Coronary artery (tissue), 2 donors: ENCODE results near the gene ELF5.

ENCODE experiments used
- DNase-seq: peaks from one replicate; pipeline ENCODE4 v3.0.0-alpha.2; 2017; ENCODE audit warnings: low spot score
- H3K27ac ChIP-seq, 2 donors: fragments of 200-600 bp; sonication (generic); one replicate each; pipeline ENCODE4 v1.5.1; 2016 to 2019
- H3K4me3 ChIP-seq: fragments of 200-600 bp; sonication (generic); 2 replicates; pipeline ENCODE4 v1.5.1; 2016; ENCODE audit warnings: mild to moderate bottlenecking, moderate library complexity
- TF ChIP-seq, protein P1 (sequence below): fragments of 200-600 bp; sonication (generic); IDR thresholded peaks from one replicate; pipeline ENCODE4 v1.5.1; 2019; ENCODE audit warnings: antibody characterized with exemption

Gene ELF5

DNA sequence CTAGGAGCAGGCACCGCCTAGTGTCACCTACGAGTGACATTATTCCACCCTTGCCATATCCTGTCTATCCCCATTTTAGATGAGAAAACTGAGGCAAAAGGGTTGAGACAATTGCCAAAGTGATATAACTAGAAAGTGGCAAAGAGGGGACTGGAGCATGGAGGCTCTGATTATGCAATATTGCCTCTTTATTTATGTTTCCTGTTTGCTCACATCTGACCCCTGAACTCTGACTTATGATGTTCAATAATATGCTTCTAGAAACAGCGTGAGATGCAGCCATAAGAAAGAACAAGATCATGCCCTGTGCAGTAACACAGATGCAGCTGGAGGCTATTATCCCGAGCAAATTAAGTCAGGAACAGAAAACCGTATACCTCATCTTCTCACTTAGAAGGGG is 7.7 kb downstream of the ELF5 start:
- H3K4me3 ChIP-seq: no peak overlapping the region
- TF ChIP-seq, protein P1, sequence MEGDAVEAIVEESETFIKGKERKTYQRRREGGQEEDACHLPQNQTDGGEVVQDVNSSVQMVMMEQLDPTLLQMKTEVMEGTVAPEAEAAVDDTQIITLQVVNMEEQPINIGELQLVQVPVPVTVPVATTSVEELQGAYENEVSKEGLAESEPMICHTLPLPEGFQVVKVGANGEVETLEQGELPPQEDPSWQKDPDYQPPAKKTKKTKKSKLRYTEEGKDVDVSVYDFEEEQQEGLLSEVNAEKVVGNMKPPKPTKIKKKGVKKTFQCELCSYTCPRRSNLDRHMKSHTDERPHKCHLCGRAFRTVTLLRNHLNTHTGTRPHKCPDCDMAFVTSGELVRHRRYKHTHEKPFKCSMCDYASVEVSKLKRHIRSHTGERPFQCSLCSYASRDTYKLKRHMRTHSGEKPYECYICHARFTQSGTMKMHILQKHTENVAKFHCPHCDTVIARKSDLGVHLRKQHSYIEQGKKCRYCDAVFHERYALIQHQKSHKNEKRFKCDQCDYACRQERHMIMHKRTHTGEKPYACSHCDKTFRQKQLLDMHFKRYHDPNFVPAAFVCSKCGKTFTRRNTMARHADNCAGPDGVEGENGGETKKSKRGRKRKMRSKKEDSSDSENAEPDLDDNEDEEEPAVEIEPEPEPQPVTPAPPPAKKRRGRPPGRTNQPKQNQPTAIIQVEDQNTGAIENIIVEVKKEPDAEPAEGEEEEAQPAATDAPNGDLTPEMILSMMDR: no peak
- no peak overlapping the region for H3K27ac ChIP-seq
- DNase-seq: no peak

DNA sequence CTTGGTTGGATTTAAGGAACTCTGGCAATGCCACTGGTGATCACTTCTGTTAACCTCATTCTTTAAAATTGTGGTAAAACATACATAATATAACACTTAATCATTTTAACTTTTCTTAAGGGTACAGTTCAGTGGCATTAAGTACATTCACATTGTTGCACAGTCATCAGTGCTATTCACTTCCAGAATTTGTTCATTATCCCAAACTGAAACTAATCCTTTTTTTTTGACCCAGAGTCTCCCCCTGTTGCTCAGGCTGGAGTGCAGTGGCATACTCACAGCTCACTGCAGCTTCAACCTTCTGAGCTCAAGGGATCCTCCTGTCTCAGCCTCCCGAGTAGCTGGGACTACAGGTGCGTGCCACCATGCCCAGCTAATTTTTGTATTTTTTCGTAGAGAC is 10.6 kb downstream of the ELF5 start:
- Histone ChIP-seq H3K4me3 (no peak overlapping the region), H3K27ac (no peak overlapping the region)
- TF ChIP-seq, protein P1: no peak
- no peak for DNase-seq

DNA sequence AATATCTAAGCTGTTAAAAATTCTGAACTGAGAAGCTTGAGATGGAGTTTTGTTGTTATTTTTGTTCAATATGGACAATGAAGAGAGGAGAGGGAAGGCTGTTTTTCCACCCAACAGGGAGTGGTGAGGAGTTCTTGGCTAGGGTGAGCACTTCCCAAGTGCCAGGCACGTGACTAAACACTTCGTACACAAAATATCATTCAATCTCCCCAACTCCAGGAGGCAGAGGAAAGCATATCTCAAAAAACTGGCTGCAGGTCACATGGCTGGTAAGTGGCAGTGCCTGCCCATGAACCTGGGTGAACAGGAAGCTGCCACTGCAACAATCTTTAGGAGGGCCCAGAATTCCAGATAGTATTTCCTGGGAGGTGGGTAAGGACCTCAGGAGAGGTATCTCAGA is 11.6 kb downstream of the ELF5 start:
- no peak for DNase-seq
- no peak overlapping the region for H3K27ac ChIP-seq
- TF ChIP-seq, protein P1: no peak
- H3K4me3 ChIP-seq: no peak overlapping the region

DNA sequence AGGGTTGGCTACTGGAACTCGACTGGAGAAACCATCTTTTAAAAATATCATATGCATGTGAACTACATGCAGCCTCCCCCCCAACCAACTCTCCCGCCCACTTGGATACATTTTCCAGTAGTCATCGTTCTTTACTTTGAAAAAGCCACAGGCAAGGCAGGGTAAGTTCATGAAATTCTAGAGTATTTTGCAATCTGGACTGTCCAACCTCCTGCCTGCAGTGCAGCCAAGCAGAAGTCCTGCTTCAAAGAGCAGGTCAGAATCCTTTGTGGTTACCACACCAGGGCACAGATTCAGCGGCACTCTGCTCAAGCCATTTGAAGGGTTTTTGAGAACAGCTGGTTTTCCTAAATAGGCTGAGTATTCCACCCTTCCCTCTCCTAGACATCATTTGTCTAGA is 12.1 kb downstream of the ELF5 start:
- TF ChIP-seq, protein P1: no peak
- no peak for DNase-seq
- Histone ChIP-seq H3K27ac (no peak overlapping the region), H3K4me3 (no peak overlapping the region)

DNA sequence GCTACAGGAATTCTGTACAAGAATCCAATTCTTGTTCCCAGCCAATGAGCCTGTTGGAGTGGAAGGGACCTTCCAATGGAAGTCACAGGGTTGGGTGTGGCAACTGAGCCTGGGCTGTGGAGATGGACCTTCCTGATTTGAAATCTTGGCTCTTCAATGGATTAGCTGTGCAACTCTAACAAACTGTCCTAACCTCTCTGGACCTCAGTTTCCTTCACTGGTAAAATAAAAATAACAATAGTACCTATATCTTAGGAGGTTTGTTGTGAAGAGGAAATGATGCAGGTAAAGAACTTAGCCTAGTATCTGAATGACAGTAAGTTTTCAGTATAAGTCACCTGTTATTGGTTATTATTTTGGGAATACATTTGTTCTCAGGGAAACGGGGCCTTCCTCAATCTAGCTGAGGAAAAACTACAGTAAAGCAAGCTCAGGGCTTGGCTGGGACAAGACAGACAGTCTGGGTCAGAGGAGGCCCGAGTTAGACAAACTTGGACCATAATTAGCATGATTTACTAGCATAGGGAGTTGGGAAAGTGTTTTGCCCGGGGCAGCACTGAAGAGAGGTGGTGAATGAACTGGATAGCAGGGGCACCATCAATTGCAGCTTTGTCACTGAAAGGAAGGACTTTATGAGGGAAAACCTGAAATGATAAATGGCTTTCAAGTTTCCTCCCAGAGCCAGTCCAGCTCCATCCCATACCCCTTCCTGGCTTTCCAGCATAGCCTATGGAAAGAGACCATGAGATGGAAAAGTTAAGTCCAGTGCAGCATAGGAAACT is 13.7 kb downstream of the ELF5 start:
- no peak overlapping the region for H3K4me3 ChIP-seq
- no peak overlapping the region for H3K27ac ChIP-seq
- TF ChIP-seq, protein P1: no peak
- DNase-seq: no peak

DNA sequence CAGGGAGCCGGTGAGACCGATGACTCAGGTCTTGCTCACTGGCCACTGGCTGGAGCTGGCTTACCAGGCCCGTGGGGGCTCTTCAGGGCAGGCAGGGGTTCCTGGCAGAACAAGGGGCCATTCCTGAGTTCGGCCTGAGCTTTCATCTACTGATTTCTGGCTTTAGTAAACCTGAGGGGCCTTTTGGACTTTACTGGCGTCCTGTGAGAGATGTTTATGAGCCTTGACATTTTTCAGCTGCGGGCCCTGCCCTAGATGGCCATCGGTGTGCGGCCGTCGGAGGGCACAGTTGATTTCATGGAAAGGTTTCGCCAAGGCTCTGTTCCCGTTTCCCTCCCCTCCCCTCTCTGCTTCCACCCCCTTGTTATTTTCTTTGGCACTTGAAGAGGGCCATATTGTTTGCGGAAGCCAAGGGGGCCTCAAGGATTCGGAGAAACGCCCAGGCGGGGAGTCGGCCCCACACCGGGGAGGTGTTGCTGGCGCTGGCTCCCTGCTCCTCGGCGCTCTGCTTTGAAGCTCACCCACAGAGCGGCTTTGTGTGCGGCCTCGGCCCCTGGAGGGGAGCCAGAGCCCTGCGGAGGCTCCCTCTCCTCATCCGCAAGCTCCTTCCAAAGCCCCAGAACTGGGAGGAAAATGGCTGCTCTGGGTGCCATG is 17.7 kb downstream of the ELF5 start:
- no peak for DNase-seq
- Histone ChIP-seq H3K4me3 (no peak overlapping the region), H3K27ac (no peak overlapping the region)
- TF ChIP-seq, protein P1: no peak

DNA sequence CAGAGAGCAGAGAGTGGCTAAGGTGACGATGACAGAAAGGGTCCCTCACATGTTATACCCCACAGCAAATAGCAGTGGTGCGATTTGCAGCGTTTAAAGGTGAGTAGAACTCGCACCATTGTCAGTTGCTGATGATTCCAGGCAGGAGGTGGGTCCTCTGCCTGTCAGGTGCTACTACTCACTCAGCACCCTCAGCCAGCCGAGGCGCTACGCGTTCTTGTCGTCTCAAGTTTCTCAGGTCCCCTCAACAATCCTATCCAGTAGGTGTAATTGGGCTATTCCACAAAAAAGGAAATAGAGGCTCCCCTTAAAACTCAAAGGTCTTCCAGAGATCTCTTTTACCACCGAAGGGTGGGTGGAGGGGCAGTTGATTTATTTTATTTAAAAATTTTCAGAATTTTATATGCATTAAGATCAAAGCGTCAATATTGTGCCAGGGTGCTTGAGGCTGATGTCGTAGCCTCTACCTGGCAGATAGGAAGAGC is 18.3 kb downstream of the ELF5 start:
- TF ChIP-seq, protein P1: no peak
- H3K27ac ChIP-seq: no peak overlapping the region
- no peak overlapping the region for H3K4me3 ChIP-seq
- DNase-seq: no peak
